ENCODE measurements around the gene TNRC6B.
A peak's percentile ranks its signal among the peaks of the same experiment; 100 is the strongest.

The TNRC6B gene

DNA sequence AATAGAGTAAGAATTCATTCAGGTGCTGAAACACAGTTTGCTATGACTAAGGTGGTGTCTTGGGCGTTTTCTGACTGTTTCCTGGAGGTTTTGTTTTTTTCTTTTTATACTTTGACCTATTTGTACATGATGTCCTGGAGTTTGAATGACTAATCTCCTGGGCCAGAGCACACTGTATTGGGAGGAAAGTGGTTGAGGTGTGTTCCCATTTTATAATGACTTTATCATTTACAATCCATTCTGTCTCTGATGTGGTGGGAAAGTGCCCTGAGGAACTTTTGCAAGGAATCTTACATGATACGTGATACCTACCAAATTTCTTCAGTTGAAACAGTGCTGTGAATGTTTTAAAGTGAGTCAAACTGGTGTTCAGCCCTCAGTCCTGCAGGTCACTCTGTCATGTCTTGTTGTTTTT is 80.8 kb downstream of the TNRC6B start:
- H3K4me3 ChIP-seq (ENCODE audit: low read depth, low read length): no peak overlapping the region
- TF ChIP-seq CTCF (IDR thresholded peaks at IDR 0.05; ENCODE audit: low read depth, low read length): no peak
- TF ChIP-seq, protein P1, sequence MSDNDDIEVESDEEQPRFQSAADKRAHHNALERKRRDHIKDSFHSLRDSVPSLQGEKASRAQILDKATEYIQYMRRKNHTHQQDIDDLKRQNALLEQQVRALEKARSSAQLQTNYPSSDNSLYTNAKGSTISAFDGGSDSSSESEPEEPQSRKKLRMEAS (IDR thresholded peaks at IDR 0.05; ENCODE audit: low read depth, low read length): no peak
- no peak for TF ChIP-seq MYC (IDR thresholded peaks at IDR 0.05; ENCODE audit: low read depth, low read length)
- DNase-seq (ENCODE audit: low read depth): no peak

DNA sequence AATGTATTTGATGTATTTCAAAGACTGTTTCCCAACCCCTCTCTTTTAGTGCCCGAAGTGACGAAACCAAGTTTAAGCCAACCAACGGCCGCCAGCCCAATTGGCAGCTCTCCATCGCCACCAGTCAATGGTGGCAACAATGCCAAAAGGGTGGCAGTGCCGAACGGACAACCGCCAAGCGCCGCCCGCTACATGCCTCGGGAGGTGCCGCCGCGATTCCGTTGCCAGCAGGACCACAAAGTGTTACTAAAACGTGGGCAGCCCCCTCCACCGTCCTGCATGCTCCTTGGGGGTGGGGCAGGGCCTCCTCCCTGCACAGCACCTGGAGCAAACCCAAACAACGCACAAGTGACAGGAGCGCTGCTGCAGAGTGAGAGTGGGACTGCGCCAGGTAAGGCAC is 84.1 kb downstream of the TNRC6B start:
- H3K4me3 ChIP-seq (ENCODE audit: low read depth, low read length): no peak overlapping the region
- no peak for TF ChIP-seq MYC (IDR thresholded peaks at IDR 0.05; ENCODE audit: low read depth, low read length)
- TF ChIP-seq, protein P1 (IDR thresholded peaks at IDR 0.05; ENCODE audit: low read depth, low read length): no peak
- TF ChIP-seq CTCF (IDR thresholded peaks at IDR 0.05; ENCODE audit: low read depth, low read length): no peak
- TF ChIP-seq POLR2A (IDR thresholded peaks at IDR 0.05; ENCODE audit: extremely low read depth, insufficient read length): no peak
- DNase-seq (ENCODE audit: low read depth): no peak

DNA sequence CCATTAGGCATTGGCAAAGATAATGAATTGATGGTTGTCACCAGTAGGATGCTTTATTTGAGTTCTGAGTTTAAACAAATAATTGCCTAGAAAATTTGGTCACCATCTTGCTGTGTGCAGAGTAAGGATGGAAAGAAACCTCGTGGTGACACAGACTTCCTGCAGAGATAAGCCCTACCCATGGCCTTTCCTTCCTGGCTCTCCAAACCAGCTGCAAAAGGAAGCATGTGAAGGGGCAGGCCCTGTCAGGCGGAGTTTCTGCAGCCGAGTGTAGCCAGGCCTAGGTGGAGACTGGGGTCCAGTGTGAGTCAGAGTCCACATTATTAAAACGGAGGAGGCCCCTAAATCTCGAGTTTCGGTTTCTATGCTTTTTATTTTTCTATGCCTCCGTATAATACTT is 85.5 kb downstream of the TNRC6B start:
- TF ChIP-seq CTCF (IDR thresholded peaks at IDR 0.05; ENCODE audit: low read depth, low read length) (no peak), MYC (IDR thresholded peaks at IDR 0.05; ENCODE audit: low read depth, low read length) (no peak), POLR2A (IDR thresholded peaks at IDR 0.05; ENCODE audit: extremely low read depth, insufficient read length) (no peak)
- TF ChIP-seq, protein P1 (IDR thresholded peaks at IDR 0.05; ENCODE audit: low read depth, low read length): no peak
- DNase-seq (ENCODE audit: low read depth): peak; percentile 6
- H3K4me3 ChIP-seq (ENCODE audit: low read depth, low read length): no peak overlapping the region

DNA sequence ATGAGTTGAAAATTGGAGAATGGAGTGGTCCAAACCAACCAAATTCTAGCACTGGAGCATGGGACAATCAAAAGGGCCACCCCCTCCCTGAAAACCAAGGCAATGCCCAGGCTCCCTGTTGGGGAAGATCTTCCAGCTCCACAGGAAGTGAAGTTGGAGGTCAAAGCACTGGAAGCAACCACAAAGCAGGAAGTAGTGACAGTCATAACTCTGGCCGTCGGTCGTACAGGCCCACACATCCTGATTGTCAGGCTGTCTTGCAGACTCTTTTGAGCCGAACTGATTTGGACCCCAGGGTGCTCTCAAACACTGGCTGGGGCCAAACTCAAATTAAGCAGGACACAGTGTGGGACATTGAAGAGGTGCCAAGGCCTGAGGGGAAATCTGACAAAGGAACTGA is 88.1 kb downstream of the TNRC6B start:
- TF ChIP-seq, protein P1 (IDR thresholded peaks at IDR 0.05; ENCODE audit: low read depth, low read length): no peak
- TF ChIP-seq POLR2A (IDR thresholded peaks at IDR 0.05; ENCODE audit: extremely low read depth, insufficient read length) (no peak), MYC (IDR thresholded peaks at IDR 0.05; ENCODE audit: low read depth, low read length) (no peak), CTCF (IDR thresholded peaks at IDR 0.05; ENCODE audit: low read depth, low read length) (no peak)
- peak; percentile 48 for DNase-seq (ENCODE audit: low read depth)
- H3K4me3 ChIP-seq (ENCODE audit: low read depth, low read length): no peak overlapping the region

DNA sequence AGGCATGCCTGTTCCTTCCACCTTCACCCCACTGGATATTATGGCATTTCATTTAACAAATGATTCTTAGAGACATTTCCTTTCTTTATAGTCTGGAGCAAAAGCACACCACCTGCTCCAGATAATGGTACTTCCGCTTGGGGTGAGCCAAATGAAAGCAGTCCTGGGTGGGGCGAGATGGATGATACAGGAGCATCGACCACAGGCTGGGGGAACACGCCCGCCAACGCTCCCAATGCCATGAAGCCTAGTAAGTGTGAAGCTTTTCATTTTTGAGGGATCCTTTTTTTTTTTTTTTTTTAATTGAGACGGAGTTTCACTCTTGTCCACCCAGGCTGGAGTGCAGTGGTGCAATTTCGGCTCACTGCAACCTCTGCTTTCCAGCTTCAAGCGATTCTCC is 92.3 kb downstream of the TNRC6B start:
- DNase-seq (ENCODE audit: low read depth): no peak
- H3K4me3 ChIP-seq (ENCODE audit: low read depth, low read length): no peak overlapping the region
- TF ChIP-seq, protein P1 (IDR thresholded peaks at IDR 0.05; ENCODE audit: low read depth, low read length): no peak
- TF ChIP-seq POLR2A (IDR thresholded peaks at IDR 0.05; ENCODE audit: extremely low read depth, insufficient read length) (no peak), CTCF (IDR thresholded peaks at IDR 0.05; ENCODE audit: low read depth, low read length) (no peak), MYC (IDR thresholded peaks at IDR 0.05; ENCODE audit: low read depth, low read length) (no peak)
